ENCODE results near the gene SEC14L1. TPM values are rescaled to one million over a fixed set of nuclear protein-coding genes. Genes with fewer than 3 reads are reported as not detected.
A peak's percentile ranks its signal among the peaks of the same experiment; 100 is the strongest.

SEC14L1 gene
- total RNA-seq, 1 experiment from 2014 or later = 58.6 TPM

GRCh38 chr17:77208217-77208808 is 67.5 kb downstream of the SEC14L1 start:
- Histone ChIP-seq H2AK5ac (ENCODE audit: insufficient read length, low read length) (no peak overlapping the region), H4K8ac (replicated peaks; ENCODE audit: insufficient read length, low read depth, low read length) (no peak overlapping the region), H2AFZ (ENCODE audit: low read length) (no peak overlapping the region), H3K4me2 (ENCODE audit: insufficient read depth, insufficient read length, low read length) (no peak overlapping the region), H2BK5ac (ENCODE audit: insufficient read length, low read length) (no peak overlapping the region), H3K18ac (ENCODE audit: insufficient read length, low read depth, low read length) (no peak overlapping the region), H4K5ac (ENCODE audit: insufficient read length, low read depth, low read length) (no peak overlapping the region), H3T11ph (ENCODE audit: low read length) (no peak overlapping the region), H3K14ac (ENCODE audit: insufficient read depth, low read length) (no peak overlapping the region), H3K79me1 (ENCODE audit: insufficient read depth, low read depth, low read length, poor library complexity, severe bottlenecking) (no peaks in the 10 kb centered on the region), H3K9ac (ENCODE audit: extremely low read depth, insufficient read length, low read length) (no peak overlapping the region), H2BK20ac (ENCODE audit: low read depth, low read length, poor library complexity, severe bottlenecking) (no peak overlapping the region), H3K23me2 (ENCODE audit: insufficient read length, low read depth, low read length, poor library complexity, severe bottlenecking) (no peaks in the 10 kb centered on the region), H3K27me3 (ENCODE audit: insufficient read depth, low read length) (no peaks in the 10 kb centered on the region), H3K79me2 (ENCODE audit: insufficient read depth, low read length) (no peaks in the 10 kb centered on the region), H3K4ac (ENCODE audit: low read depth, low read length) (no peak overlapping the region), H4K91ac (ENCODE audit: insufficient read length, low read depth, low read length) (no peak overlapping the region), H4K20me1 (ENCODE audit: control insufficient read depth, insufficient read depth, insufficient read length) (no peaks in the 10 kb centered on the region), H2BK15ac (ENCODE audit: low read depth, low read length) (no peak overlapping the region), H3K27ac (ENCODE audit: insufficient read length, low read depth, low read length) (no peak overlapping the region), H2BK120ac (ENCODE audit: low read depth, low read length, poor library complexity, severe bottlenecking) (no peak overlapping the region), H3K4me1 (ENCODE audit: insufficient read depth, low read length) (no peaks in the 10 kb centered on the region), H3K9me3 (ENCODE audit: control insufficient read depth, low read depth, low read length) (no peaks in the 10 kb centered on the region), H3K23ac (ENCODE audit: insufficient read length, low read depth, low read length) (no peak overlapping the region), H3K56ac (ENCODE audit: insufficient read length, low read depth, low read length) (no peak overlapping the region), H2BK12ac (ENCODE audit: insufficient read length, low read depth, low read length) (no peak overlapping the region)
- no CpG with 5 or more reads among the region's 16 CpGs for WGBS (ENCODE audit: extremely low coverage, insufficient read length, low lambda C conversion rate)
- no peaks in the 10 kb centered on the region for H3K9me3 Mint-ChIP-seq
- H3K4me3 Mint-ChIP-seq = no peak overlapping the region
- no peak for DNase-seq
- H3K36me3 Mint-ChIP-seq (ENCODE audit: insufficient read depth in 1 of 3, low read depth in 3 of 3) = peaks cover 26 to 86% (median 63%) of the 10 kb centered on the region in 3 experiments; a peak in 6 of 7 replicates
- H3K27me3 Mint-ChIP-seq (ENCODE audit: low read depth) = no peaks in the 10 kb centered on the region
- peak overlapping the region in 1 of 3 experiments; percentile 8; a peak in 3 of 7 replicates for H3K27ac Mint-ChIP-seq
- TF ChIP-seq CTCF (conservative IDR thresholded peaks at IDR 0.05) = no peak; the same call in 2 of the 3 replicates
- 0 out of 4 replicates have a peak, but pooled peaks cover 0 to 2% of the 10 kb centered on the region in 2 experiments for H3K4me1 Mint-ChIP-seq
